Fibroblast of skin of right biceps (primary cell): ENCODE measurements around the gene PLA2G4E.

Source experiments
- DNase-seq: peaks from one replicate; pipeline ENCODE4 v3.0.0-alpha.2; 2013

PLA2G4E gene, protein sequence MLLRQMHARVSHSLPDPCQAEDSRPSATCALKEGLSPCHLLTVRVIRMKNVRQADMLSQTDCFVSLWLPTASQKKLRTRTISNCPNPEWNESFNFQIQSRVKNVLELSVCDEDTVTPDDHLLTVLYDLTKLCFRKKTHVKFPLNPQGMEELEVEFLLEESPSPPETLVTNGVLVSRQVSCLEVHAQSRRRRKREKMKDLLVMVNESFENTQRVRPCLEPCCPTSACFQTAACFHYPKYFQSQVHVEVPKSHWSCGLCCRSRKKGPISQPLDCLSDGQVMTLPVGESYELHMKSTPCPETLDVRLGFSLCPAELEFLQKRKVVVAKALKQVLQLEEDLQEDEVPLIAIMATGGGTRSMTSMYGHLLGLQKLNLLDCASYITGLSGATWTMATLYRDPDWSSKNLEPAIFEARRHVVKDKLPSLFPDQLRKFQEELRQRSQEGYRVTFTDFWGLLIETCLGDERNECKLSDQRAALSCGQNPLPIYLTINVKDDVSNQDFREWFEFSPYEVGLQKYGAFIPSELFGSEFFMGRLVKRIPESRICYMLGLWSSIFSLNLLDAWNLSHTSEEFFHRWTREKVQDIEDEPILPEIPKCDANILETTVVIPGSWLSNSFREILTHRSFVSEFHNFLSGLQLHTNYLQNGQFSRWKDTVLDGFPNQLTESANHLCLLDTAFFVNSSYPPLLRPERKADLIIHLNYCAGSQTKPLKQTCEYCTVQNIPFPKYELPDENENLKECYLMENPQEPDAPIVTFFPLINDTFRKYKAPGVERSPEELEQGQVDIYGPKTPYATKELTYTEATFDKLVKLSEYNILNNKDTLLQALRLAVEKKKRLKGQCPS

DNA sequence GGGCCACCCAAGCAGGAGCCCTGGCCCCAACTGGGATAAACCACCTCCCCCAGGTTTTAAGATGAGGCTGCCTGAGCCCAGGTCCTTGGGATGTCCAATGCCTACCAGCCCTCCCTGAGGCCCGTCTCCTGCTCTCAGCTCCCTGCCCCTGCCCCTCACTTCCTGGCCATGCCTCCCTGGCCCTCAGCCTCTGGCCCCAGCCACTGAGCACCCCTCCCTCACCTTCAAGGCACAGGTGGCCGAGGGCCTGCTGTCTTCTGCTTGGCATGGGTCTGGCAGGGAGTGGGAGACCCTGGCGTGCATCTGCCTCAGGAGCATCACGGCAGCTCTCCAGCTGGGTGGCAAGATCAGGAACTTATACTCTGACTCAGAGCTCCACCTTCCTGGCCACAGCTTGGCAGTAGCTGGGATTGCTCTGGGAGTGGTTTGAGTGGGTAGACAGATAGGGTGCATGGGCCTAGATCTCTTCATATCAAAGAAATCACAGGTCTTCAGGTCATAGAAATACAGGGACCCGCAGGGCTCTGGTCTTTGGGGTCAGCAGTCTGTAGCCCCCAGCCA is at the start of gene PLA2G4E:
Gene PLA2G4E, minus strand, starts transcription at position 330 of the 561 bp plus-strand sequence. Its CDS starts 12 bp downstream, at position 318.
- DNase-seq, result no peak

DNA sequence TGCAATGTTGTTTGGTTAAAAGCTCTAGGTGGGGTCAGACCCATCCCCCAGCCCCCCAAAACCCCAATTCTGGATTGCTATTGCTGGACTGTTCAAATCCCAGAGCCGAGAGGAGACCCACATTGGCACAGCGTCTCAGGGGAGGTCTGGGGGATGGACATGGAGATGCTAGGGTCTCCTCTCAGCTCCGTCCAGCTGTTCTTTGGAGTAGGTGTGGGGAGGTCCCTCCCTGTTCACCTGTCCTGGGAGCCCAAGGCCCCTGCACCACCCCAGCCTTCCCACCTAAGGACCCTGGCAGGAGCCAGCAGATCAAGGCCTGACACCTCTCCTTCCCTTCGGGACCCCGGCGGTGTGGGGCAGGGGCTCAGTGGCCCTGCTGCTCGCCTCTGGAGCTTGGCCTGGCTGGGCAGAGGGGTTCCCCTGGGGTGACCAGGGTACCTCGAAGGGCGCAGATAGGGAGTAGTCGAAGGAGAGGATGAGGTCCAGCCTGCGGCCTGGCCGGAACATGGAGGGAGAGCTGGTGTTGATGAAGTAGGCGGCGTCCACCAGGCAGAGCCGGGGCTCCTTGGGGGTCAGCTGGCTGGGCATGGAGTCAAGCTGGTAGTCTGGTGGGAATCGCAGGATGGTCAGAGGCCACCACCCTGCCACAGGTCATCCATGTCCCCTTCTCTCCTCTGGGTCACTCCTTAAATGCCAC is 49.6 kb upstream of the PLA2G4E start:
- DNase-seq, result no peak

DNA sequence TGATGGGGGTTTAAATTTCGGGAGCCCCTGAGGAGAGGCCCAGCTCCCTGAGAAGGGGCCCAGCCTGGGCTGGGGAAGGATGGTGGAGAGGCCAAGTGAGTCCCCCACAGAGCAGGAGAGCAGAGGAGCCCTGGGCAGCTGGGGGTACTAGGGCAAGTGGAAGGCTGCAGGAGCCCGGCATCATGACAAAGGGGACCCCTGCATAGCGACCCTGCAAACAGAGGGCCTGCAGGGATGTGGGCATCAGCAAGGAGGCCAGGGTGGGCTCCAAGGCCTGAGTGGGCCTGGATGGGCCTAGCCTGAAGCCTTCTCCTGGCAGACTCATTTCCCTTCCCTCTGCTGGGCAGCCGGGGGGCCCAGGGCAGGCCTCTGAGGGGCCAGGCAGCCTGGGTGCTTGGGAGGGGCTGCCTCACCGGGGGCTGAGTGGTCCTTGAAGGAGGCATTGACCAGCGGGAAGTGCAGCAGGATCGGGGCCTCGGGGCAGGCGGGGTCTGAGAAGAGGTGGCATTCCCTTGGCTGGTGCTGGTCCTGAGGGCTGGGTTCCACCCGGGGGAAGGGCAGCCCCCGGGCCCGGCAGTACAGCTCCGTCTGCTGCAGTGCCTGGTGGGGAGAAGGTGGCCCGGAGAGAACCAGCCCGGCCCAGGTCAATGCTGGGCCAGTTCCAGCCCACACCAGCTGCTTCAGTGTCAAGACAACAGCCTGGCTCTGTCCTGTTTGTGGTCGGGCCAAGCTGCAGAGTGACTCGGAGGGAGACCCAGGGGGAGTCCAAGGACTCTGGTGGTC is 48.8 kb upstream of the PLA2G4E start:
- DNase-seq, result no peak

DNA sequence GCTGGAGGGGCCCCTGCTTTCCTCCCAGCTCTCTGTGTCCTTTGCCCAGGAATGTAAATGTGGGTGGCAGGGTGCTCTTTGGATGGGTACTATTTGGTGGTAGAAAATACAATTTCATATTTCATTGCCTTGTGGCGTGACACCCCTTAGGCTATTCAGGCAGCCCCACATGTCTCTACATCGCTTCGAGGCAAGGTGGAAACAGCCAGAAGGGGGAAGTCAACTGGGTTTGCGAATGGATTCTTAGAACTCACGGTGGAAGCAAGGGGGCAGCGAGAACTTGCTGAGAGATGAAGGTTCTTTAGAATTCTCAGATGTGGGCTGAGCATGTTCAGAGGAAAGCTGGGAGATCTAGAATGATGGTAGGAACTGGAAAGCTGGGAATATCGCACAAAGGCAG is 48.2 kb upstream of the PLA2G4E start:
- DNase-seq, result no peak

DNA sequence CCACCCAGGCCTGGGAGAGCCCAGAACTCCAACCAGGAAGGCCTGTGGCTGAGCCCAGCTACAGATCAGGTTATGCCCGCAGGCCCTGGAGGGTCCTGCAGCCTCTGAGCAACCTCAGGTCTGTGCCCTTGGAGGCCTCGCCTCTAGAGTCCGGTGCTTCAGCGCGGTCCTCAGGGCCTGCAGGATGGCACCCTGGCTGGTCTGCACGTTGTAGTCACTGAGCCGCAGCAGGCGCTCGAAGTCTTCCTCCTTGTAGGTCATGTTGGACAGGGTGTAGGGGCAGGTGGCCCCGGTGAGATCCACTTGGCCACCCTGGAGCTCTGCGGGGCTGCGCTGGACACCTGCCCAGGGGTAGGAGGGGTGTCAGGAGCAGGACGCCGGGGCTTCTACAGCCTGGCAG is 47.8 kb upstream of the PLA2G4E start:
- DNase-seq, result no peak

DNA sequence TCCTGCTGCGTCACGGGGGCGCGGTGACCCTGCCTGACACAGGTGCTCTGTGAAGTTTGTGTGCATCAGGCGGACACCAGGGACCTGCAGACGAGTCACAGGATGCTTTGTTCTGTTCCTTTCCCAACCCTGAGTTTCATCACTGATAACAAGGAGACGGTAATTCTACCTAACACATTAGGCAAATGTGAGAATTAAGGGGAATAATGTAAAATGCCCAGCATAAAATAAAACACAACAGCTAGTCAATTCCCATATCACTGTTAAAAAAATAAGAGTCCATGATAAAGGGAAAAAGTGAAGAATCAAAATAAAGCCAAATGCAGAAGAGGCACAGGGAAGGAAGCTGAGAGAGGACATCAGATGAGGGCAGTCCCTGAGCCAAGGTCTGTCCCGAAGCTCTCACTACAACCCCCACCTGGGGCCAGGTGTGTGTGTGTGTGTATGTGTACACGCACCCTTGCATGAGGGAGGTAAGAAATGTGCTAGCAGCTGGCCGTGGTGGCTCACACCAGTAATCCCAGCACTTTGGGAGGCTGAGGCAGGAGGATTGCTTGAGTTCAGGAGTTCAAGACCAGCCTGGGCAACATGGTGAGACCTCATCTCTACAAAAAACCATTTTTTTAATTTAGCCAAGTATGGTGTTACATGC is 46.0 kb upstream of the PLA2G4E start:
- no peak for DNase-seq

DNA sequence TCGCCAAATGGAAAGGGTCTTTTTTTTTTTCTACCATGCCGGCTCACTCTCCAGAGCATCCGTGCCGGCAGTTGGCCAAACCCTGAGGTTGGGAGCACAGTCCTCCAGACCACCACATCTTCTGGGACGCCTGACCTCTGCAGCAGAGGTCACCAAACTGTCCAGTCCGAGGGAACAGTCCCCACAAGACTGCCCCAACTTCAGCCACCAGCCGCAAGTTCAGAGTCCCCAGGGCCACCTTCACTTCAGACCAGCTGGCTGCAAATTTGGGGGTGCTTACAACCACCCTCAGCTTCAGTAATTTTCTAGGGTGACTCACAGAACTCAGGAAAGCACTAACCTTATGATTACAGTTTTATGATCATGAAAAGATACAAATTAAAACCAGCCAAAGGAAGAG is 44.6 kb upstream of the PLA2G4E start:
- no peak for DNase-seq

DNA sequence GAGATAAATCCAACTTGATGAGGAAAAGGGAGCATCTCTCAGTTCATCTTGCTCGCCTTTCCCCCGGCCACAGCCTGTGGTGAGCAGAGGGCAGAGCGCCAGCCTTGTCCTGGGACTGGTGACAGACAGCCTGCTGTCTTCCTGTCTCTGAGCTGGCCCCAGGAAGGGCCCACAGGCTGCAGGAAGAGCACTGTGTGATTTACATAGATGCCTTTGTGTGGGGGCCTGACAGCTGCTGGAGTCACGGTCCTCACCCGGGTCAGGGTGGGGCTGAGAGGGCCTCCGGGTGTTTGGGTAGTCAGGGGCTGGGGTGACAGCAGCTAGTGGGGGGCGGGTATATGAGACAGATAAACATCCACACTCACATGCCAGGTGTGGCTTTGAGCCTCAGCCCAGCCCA is 44.2 kb upstream of the PLA2G4E start:
- no peak for DNase-seq

DNA sequence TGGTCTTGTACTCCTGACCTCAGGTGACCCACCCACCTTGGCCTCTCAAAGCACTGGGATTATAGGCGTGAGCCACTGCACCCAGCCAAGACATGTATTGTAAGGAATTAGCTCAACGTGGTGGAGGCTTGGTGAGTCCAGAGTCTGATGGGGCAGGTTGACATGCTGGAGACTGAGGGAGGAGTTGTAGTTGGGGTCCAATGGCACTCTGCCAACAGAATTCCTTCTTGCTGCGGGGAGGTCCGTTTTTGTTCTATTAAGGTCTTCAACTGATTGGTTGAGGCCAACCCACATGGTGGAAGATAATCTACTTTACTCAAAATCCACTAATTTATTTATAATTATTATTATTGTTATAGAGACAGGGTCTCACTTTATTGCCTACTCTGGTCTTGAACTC is 43.4 kb upstream of the PLA2G4E start:
- DNase-seq, result no peak

DNA sequence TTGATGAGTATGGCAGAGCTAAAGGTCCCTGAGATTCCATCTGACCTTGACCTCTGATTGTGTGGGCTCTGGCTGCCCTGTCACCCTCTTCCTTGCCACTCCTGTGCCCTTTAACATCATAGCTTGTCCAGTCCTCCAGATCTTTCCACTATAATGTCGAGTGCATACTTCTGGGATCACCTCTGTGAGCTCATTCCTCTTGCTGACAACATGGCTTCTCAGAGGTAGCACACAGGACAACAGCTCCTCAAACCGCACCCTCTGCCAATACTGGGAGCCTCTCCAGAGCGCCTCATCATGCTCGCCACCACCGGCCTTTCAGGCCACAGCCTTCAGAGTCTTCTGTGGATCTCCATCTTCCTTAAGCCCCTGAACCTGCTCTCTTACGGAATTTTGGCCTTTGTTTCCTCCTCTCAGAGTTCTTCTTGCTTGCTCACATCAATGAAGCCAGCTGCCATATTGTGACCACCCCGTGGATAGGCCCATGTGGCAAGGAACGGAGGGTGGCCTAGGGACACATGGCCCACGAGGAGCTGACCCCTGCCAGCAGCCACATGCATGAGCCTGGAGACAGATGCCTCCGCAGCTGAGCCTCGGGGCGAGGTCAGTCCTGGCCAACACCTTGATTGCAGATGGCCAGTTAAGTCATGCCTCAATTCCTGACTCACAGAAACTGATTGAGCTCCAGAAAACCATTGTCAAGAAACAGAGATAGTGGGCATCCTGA is 42.4 kb upstream of the PLA2G4E start:
- DNase-seq, result no peak

DNA sequence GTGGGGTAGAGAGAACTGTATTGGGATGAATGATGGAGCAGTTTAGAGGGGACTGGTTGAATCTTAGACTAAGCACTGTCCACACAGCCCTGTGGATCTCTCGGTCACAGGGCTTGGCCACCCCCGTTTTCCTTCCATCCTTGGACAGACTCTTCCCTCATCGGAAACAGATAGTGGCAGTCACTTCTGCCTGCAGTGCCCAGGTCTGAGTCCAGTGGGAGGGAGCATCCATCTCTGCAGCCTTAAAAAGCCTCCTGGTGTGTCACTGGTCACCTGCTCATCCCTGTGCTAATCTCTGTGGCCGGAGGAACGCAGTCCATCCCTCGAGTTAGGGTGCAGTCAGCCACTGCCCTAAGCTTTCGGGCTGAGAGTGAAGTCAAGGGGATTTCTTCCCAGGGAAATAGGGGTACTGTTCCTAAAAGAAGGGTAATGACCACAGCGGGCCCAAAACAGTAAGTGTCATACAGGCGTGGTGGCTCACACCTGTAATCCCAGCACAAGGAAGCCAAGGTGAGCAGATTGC is 41.5 kb upstream of the PLA2G4E start:
- DNase-seq, result no peak

DNA sequence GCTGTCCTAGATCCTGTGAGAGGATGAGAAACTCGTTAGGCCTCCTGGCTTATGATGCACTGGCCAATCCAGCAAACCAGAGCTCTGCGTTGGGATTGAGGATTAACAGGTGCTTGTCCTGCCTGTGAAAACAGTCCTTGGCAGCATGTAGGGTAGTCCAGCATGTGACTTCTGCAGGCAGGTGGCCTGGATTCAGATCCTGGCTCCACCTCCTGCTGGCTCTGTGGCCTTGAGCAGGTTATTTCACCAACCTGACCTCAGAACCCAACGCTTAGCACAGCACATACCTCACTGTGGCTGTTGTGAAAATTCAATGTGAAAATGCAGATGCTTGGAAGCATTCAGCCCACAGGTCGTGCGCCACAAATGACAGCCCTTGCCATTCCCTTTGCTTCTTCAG is 40.0 kb upstream of the PLA2G4E start:
- no peak for DNase-seq

DNA sequence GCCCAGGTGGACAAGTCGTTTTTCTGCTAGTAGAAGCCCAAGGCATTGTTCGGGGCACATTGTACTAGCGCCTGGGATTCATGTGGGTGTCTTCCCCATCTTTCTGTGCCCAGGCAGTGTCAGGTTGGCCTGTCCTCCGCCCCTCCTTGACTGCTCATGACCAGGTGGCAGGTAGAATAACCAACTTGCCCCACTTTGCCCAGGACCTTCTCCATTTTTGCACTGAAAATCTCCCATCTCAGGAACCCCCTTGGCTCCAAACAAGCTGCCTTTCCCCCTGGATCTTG is 39.6 kb upstream of the PLA2G4E start:
- DNase-seq, result no peak

DNA sequence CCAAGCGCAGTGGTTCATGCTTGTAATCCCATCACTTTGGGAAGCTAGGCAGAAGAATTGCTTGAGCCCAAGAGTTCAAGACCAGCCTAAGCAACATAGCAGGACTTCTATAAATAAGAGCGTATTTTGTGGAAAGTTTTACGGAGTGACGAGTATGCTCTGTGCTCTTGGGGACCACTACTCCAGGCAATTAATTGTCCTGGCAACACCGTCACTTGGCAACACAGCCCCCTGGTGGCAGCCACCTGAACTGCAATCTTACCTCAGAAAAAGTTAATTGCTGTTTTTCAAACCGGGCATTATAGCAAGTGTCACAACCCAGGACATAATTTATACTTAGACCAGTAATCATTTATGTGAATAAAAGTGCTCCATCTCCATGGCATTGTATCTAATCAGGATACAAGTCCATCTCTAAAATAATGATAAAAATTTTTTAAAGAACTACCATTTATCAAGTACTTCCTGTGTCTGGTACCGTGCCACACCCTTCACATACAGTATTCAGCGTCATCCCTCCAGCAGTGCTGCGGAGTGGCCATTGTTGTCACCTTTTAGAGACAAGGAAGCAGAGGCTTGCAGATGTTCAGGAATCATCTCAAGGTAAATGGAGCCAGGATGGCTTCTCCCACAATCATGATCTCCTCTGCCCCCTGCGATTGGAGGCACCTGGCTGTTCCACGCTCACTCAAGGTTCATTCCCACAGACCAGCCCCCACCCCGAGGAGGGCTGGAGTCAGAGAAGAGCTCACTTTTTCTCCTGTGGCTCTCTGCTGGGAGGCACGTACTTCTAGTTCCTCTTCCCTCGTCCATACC is 39.0 kb upstream of the PLA2G4E start:
- peak; percentile 27 for DNase-seq

DNA sequence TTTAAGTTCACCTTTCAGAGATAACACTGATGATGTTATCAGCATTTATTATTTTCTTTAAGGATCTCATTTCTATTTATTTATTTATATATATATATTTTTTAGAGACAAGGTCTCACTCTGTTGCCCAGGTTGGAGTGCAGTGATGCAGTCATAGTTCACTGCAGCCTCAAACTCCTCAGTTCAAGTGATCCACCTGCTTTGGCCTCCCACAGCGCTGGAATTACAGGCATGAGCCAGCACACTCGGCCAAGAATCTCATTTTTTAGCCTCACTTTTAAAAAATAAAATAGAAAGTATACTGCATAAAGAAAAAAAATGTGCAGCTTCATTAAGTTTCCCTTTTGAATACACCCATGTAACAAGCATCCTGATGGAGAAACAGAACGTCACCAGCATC is 37.9 kb upstream of the PLA2G4E start:
- DNase-seq, result no peak

DNA sequence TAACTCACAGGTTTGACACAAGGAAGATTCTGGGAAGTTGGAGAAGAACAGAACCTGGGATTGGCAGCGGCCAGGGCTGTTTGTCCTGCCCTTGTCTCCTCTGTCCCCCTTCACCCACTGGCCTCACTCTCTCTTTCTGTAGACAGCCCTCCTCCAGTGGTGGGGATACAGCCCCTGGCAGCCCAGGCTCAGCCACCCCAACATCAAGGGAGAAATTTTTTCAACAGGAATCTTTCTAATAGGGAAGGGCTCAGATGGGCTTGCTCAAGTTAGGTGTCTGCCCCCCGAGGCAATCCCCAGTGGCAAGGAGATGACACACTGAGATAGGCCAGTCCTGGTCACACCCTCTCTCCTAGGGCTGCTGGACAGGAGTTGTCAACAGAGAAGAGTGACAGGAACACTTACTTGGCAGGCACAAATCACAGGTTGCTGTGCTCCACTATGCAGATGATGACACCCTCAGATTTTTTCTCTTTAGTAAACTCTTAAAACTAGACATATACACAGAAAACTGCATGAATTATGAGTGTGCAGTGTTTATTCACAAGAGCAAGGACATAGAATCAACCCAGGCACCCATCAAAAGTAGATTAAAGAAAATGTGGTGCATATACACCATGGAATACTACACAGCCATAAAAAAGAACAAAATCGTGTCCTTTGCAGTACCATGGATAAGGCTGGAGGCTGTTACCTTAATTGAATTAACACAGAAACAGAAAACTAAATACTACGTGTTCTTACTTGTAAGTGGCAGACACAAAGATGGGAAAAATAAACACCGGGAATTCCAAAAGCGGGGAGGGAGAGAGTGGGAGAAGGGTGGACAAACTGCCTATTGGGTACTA is 37.2 kb upstream of the PLA2G4E start:
- DNase-seq, result no peak

DNA sequence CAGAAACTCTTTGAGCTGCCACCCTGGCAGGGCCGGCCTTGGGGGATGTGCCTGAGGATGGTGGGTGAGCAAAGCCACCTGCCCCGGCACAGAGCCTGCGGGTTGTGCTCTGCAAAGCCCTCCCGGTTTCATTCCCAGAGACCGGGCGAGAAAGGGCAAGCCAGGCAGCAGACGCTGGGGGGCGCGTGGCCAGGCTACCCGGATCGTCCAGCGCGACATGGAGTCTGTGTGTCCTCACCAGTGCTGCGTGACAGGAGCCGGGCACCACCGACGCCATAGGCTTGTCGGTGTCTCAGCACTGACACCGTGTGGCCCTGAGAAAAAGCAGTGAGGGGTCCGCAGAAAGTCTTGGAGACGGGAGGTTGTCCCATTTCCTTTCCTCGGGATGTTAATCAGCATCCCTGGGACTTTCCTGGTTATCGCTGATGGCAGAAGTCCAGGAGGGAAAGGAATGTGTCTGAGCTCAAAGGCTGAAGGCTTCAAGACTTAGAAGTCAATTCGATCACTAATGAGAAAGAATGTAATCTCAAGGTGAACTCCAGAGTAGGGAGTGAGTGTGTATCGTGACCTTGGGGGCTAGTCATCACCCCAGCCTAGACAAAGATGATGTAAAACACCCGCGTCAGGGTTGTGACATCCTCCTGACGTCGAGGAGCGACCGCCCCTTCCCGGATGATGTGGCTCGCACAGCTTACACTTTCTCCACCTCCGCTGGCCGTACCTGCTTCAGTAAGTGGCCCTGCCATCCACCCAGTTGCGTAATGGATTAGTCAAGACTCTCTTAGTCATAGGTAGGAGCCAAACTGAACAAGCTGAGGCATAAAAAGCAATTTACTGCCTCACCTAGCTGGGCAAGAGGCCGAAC is 36.3 kb upstream of the PLA2G4E start:
- peak; percentile 79 for DNase-seq

DNA sequence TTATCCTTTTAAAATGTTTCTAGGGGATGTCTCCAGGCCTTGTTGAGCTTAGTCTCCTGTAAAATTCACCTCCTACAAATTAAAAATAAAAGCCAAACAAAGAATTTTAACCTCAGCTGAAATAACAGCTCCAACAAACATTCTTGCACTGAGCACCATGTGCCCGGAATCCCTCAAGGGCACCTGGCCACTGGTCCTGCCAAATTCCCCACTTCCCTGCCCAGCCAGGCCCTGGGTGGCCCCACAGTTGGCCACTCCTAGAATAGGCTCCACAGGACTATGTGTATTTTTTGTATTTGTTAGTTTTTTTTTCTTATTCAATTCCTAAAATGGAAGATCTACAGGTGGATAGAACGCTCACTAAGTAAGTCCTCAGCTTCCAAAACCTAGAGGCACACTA is 33.1 kb upstream of the PLA2G4E start:
- no peak for DNase-seq
